GM23338 (cell line): ENCODE data around the gene PICALM. TPM values are rescaled to one million over a fixed set of nuclear protein-coding genes. Genes with fewer than 3 reads are reported as not detected.

Experiments
- ATAC-seq: fragments of 200-7000 bp; cut with Tn5 transposase; 3 replicates; pipeline ENCODE4 v1.9.1; 2020
- DNase-seq: peaks from one replicate; pipeline ENCODE4 v3.0.0-alpha.2; 2015; ENCODE audit warnings: low spot score
- H2AFZ ChIP-seq: fragments of 200-600 bp; sonication (generic); 2 replicates; pipeline ENCODE4 v1.8.0; 2016; ENCODE audit warnings: antibody characterized with exemption, mild to moderate bottlenecking, moderate library complexity
- H3F3A ChIP-seq: fragments of 200-600 bp; sonication (generic); replicated peaks from 2 replicates; pipeline ENCODE4 v1.8.0; 2017; ENCODE audit warnings: antibody characterized with exemption, mixed run types, low read depth
- H3K27ac ChIP-seq: fragments of 200-600 bp; sonication (generic); 2 replicates; pipeline ENCODE4 v1.6.1; 2016; ENCODE audit warnings: low read depth
- H3K27me3 ChIP-seq: fragments of 200-600 bp; sonication (generic); 2 replicates; pipeline ENCODE4 v1.8.0; 2016; ENCODE audit warnings: mild to moderate bottlenecking, mixed run types, moderate library complexity; ENCODE audit not compliant: insufficient read depth
- H3K36me3 ChIP-seq: fragments of 200-600 bp; sonication (generic); 2 replicates; pipeline ENCODE4 v1.8.0; 2016; ENCODE audit warnings: mild to moderate bottlenecking; ENCODE audit not compliant: insufficient read depth
- H3K4me1 ChIP-seq: fragments of 200-600 bp; sonication (generic); 2 replicates; pipeline ENCODE4 v1.8.0; 2016; ENCODE audit warnings: mild to moderate bottlenecking, moderate library complexity; ENCODE audit not compliant: insufficient read depth
- H3K4me2 ChIP-seq: fragments of 200-600 bp; sonication (generic); 2 replicates; pipeline ENCODE4 v1.7.1; 2017; ENCODE audit warnings: mixed run types
- H3K4me3 ChIP-seq: fragments of 200-600 bp; sonication (generic); 2 replicates; pipeline ENCODE4 v1.6.1; 2016; ENCODE audit warnings: mixed run types
- H3K79me2 ChIP-seq: fragments of 200-600 bp; sonication (generic); replicated peaks from 2 replicates; pipeline ENCODE4 v1.8.0; 2017; ENCODE audit warnings: mild to moderate bottlenecking; ENCODE audit not compliant: insufficient read depth
- H3K9me2 ChIP-seq: fragments of 200-600 bp; sonication (generic); 2 replicates; pipeline ENCODE4 v1.8.0; 2017; ENCODE audit not compliant: insufficient read depth
- H4K20me1 ChIP-seq: fragments of 200-600 bp; sonication (generic); replicated peaks from 2 replicates; pipeline ENCODE4 v1.8.0; 2017; ENCODE audit warnings: mild to moderate bottlenecking; ENCODE audit not compliant: insufficient read depth
- H3K27ac Mint-ChIP-seq: 2 replicates; pipeline ENCODE4 v1.8.0; 2020; ENCODE audit warnings: inconsistent platforms, mild to moderate bottlenecking, moderate library complexity, mixed read lengths
- H3K27me3 Mint-ChIP-seq: 3 replicates; pipeline ENCODE4 v1.8.0; 2022; ENCODE audit warnings: low read depth, mild to moderate bottlenecking, moderate library complexity, mixed read lengths, inconsistent platforms; ENCODE audit not compliant: insufficient read depth, poor library complexity
- H3K36me3 Mint-ChIP-seq: 3 replicates; pipeline ENCODE4 v1.8.0; 2021; ENCODE audit warnings: low read depth, mild to moderate bottlenecking, inconsistent platforms, moderate library complexity, mixed read lengths
- H3K4me1 Mint-ChIP-seq: 3 replicates; pipeline ENCODE4 v1.8.0; 2020; ENCODE audit warnings: mild to moderate bottlenecking, inconsistent platforms, mixed read lengths
- H3K4me3 Mint-ChIP-seq: 3 replicates; pipeline ENCODE4 v1.8.0; 2021; ENCODE audit warnings: moderate library complexity, mild to moderate bottlenecking, inconsistent platforms, mixed read lengths
- H3K9me3 Mint-ChIP-seq: 3 replicates; pipeline ENCODE4 v1.8.0; 2020; ENCODE audit warnings: moderate library complexity, mild to moderate bottlenecking, inconsistent platforms, mixed read lengths
- CREB1 ChIP-seq: fragments of 250-450 bp; sonication (Bioruptor Pico); IDR thresholded peaks from 2 replicates; pipeline ENCODE4 v1.5.0; 2020; ENCODE audit warnings: low read depth, mild to moderate bottlenecking, moderate library complexity
- CTCF ChIP-seq, 2 experiments: fragments of 200-600 bp in 1 of 2; sonication (generic) in 1 of 2; conservative IDR thresholded peaks; 2 replicates each; pipeline versions ENCODE4 v1.5.1 to v1.6.1; 2016 to 2017; ENCODE audit warnings: antibody characterized with exemption in 2 of 2, low read depth in 2 of 2, mild to moderate bottlenecking in 2 of 2, moderate library complexity in 1 of 2
- ETS1 ChIP-seq: IDR thresholded peaks from 2 replicates; pipeline ENCODE4 v1.6.1; 2016; ENCODE audit warnings: antibody characterized with exemption
- EZH2 ChIP-seq: fragments of 200-600 bp; sonication (generic); IDR thresholded peaks from one replicate; pipeline ENCODE4 v1.8.0; 2017; ENCODE audit warnings: antibody characterized with exemption, mild to moderate bottlenecking, low read depth; ENCODE audit not compliant: unreplicated experiment
- EZH2phosphoT487 ChIP-seq: fragments of 200-600 bp; sonication (generic); IDR thresholded peaks from one replicate; pipeline ENCODE4 v1.8.1; 2018; ENCODE audit warnings: antibody characterized with exemption; ENCODE audit not compliant: unreplicated experiment
- JUNB ChIP-seq: IDR thresholded peaks from one replicate; pipeline ENCODE4 v1.6.1; 2016; ENCODE audit warnings: antibody characterized with exemption; ENCODE audit not compliant: unreplicated experiment
- REST ChIP-seq: IDR thresholded peaks from one replicate; pipeline ENCODE4 v1.6.1; 2018; ENCODE audit warnings: antibody characterized with exemption; ENCODE audit not compliant: unreplicated experiment
- STAT1 ChIP-seq: IDR thresholded peaks from one replicate; pipeline ENCODE4 v1.6.1; 2016; ENCODE audit warnings: antibody characterized with exemption; ENCODE audit not compliant: unreplicated experiment
- ZNF114 ChIP-seq: fragments of 250-450 bp; sonication (Bioruptor Pico); IDR thresholded peaks from 2 replicates; pipeline ENCODE4 v1.5.0; 2020; ENCODE audit warnings: mild to moderate bottlenecking, moderate library complexity
- ZNF462 ChIP-seq: fragments of 250-450 bp; sonication (Bioruptor Pico); IDR thresholded peaks from 2 replicates; pipeline ENCODE4 v1.5.0; 2020; ENCODE audit warnings: mild to moderate bottlenecking, moderate library complexity
- polyA plus RNA-seq: library from polyadenylated mRNA; unstranded; fragments of >200 nt; fragmentation: Nextera tagmentation; extraction: Ambion mirVana; gene quantifications from 2 replicates; pipeline ENCODE4 v1.2.1, GENCODE V29; 2016
- total RNA-seq: library from RNA; depleted of rRNA; stranded (reverse); fragments of >200 nt; shearing (Covaris generic); gene quantifications from 2 replicates; pipeline ENCODE4 v1.2.3, GENCODE V29; 2014

The PICALM gene
- total and polyA plus RNA-seq, 2 experiments from 2014 or later: 27.9 to 134 TPM

GRCh38 chr11:86034710-86035109, 34.2 kb downstream of the PICALM start:
- H3K4me1 Mint-ChIP-seq: peaks cover 22% of the 10 kb centered on the region
- TF ChIP-seq EZH2 (no peak), ZNF114 (CRISPR knock-in tag) (no peak), ETS1 (no peak), CREB1 (CRISPR knock-in tag) (no peak), REST (no peak), EZH2phosphoT487 (no peak), CTCF (conservative IDR thresholded peaks at IDR 0.05; ENCODE audit: low read depth in 2 of 2) (no peak), ZNF462 (no peak), STAT1 (no peak), JUNB (no peak)
- Histone ChIP-seq H3K27ac (no peak overlapping the region), H3K27me3 (no peaks in the 10 kb centered on the region), H3K36me3 (no peaks in the 10 kb centered on the region), H4K20me1 (peaks cover 11% of the 10 kb centered on the region; the same call in 1 of the 2 replicates), H3F3A (no peaks in the 10 kb centered on the region), H3K4me3 (no peak overlapping the region), H3K4me2 (peak overlapping the region; percentile 4; the same call in 1 of the 2 replicates), H3K4me1 (peaks cover 19% of the 10 kb centered on the region), H3K79me2 (peaks cover 83% of the 10 kb centered on the region), H3K9me2 (no peaks in the 10 kb centered on the region), H2AFZ (no peak overlapping the region)
- H3K9me3 Mint-ChIP-seq: no peaks in the 10 kb centered on the region
- no peak for DNase-seq
- no peaks in the 10 kb centered on the region for H3K27me3 Mint-ChIP-seq
- peaks cover 3% of the 10 kb centered on the region; the same call in 1 of the 3 replicates for H3K36me3 Mint-ChIP-seq
- no peak for ATAC-seq
- 0 out of 2 replicates have a peak overlapping the region, but pooled peaks have one; percentile 38 for H3K27ac Mint-ChIP-seq
- H3K4me3 Mint-ChIP-seq: no peak overlapping the region
